Suprapubic skin (tissue), 3 donors: Measurements from ENCODE around the gene ACHE.

ENCODE experiments used
- CTCF ChIP-seq, 2 donors: fragments of 200-600 bp in 1 of 2; fragments of 450-650 bp in 1 of 2; sonication (generic) in 1 of 2; IDR thresholded peaks; one replicate each; pipeline ENCODE4 v1.5.1; 2016 to 2019; ENCODE audit warnings: antibody characterized with exemption in 2 of 2, mild to moderate bottlenecking in 1 of 2, moderate library complexity in 1 of 2
- POLR2AphosphoS5 ChIP-seq, 3 donors: sonication (generic); formaldehyde crosslinking; IDR thresholded peaks; one replicate each; pipeline ENCODE4 v1.6.1; 2017; ENCODE audit warnings: antibody characterized with exemption in 3 of 3

DNA sequence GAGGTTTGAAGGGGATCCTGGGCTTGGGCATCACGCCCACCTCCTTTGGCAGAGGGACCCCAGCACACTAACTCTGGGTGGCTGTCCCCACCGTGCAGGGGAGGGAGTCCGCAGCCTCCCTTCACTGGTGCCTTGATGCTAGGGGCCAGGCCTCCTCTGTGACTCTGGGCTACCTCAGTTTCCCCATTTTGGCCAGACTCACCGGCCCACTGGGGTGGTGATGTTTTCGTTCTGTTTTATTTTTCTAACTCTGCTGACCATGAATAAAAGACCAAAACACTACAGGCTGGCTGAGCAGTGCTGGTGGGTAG is 29.0 kb downstream of the ACHE start:
- TF ChIP-seq CTCF (IDR thresholded peaks at IDR 0.05) = no peak
- TF ChIP-seq POLR2AphosphoS5 (IDR thresholded peaks at IDR 0.05) = no peak
